Measurements from ENCODE around the gene ACAP3. TPM values are rescaled to one million over a fixed set of nuclear protein-coding genes. Genes with fewer than 3 reads are reported as not detected.
A peak's percentile ranks its signal among the peaks of the same experiment; 100 is the strongest.

Gene ACAP3
- total RNA-seq, 1 experiment from 2014 or later, result 30.7 TPM

DNA sequence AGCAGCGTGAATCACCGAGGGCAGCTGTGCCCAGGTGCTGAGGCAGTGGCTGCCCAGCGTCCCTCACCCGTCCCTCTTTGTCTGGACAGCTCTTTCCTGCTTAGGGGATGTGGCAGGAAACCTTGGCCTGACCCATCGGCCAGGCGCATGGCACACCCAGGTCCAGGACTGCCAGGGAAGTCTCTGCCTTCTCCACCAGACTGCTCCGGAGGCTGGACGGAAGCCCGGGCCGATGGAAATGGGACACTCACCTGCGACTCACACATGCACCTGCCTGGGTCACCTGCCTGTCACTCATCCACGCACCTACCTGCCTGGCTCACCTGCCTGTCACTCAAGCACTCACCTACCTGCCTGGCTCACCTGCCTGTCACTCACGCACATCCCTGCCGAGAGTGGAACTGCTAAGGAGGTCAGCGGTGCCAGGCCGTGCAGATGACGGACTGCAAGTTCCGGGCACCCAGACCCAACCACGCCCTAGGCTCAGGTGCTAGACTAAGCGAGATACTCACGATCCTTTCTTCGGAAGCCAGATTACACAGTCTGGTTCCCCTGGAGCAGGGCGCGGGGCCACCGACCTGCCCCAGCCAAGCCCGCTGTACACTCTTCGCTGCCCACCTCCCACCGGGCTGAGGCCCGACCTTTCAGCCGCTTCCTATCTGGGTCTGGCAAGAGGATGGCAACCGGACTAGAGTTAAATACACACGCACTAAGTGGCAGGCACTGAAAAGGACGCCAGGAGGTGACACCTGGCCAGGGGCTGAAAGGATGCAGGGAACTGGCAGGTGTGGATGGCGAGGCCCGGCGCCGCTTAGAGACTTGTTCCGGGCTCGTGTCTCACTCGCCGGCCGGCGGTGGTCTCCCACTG is 35.2 kb downstream of the ACAP3 start:
- no peaks in the 10 kb centered on the region for H3K27me3 ChIP-seq (ENCODE audit: control insufficient read depth, insufficient read depth, low read length)
- intact Hi-C loops (cut with micrococcal nuclease; ENCODE audit: unreplicated experiment) (no loop called here), in situ Hi-C loops (cut with HindIII; ENCODE audit: low pct_unique_long_range_greater_than_20kb, low sequenced_read_pairs) (no loop called here)
- CTCF ChIA-PET, result no interaction called here
- no peaks in the 10 kb centered on the region for H3K9me3 ChIP-seq (ENCODE audit: control insufficient read depth, insufficient read depth, low read depth, low read length)
- DNase-seq (ENCODE audit: low read depth, low spot score), result no peak
- POLR2A ChIA-PET, result no interaction called here
- H3K4me1 ChIP-seq (ENCODE audit: control insufficient read depth, insufficient read depth, low read length), result peaks cover 21% of the 10 kb centered on the region
- no TSS peak for BruUV-seq (replicated peaks)
- no peak for ATAC-seq
- H3K36me3 ChIP-seq (ENCODE audit: control insufficient read depth, insufficient read depth, low read length), result no peaks in the 10 kb centered on the region; the same call in 1 of the 2 replicates
- peak overlapping the region; percentile 84 for H3K27ac ChIP-seq (ENCODE audit: low read length)
- peak overlapping the region; percentile 87 to 97 for H3K4me3 ChIP-seq (ENCODE audit: low read depth in 2 of 2, low read length in 2 of 2)
- TF ChIP-seq, protein P1, sequence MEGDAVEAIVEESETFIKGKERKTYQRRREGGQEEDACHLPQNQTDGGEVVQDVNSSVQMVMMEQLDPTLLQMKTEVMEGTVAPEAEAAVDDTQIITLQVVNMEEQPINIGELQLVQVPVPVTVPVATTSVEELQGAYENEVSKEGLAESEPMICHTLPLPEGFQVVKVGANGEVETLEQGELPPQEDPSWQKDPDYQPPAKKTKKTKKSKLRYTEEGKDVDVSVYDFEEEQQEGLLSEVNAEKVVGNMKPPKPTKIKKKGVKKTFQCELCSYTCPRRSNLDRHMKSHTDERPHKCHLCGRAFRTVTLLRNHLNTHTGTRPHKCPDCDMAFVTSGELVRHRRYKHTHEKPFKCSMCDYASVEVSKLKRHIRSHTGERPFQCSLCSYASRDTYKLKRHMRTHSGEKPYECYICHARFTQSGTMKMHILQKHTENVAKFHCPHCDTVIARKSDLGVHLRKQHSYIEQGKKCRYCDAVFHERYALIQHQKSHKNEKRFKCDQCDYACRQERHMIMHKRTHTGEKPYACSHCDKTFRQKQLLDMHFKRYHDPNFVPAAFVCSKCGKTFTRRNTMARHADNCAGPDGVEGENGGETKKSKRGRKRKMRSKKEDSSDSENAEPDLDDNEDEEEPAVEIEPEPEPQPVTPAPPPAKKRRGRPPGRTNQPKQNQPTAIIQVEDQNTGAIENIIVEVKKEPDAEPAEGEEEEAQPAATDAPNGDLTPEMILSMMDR (IDR thresholded peaks at IDR 0.05), result no peak
- no peak for TF ChIP-seq SIN3A (IDR thresholded peaks at IDR 0.05; ENCODE audit: borderline replicate concordance, insufficient read depth, low read depth, low read length)
- no peak for TF ChIP-seq TCF7L2 (IDR thresholded peaks at IDR 0.05; ENCODE audit: low read depth, low read length)
- TF ChIP-seq, protein P2, sequence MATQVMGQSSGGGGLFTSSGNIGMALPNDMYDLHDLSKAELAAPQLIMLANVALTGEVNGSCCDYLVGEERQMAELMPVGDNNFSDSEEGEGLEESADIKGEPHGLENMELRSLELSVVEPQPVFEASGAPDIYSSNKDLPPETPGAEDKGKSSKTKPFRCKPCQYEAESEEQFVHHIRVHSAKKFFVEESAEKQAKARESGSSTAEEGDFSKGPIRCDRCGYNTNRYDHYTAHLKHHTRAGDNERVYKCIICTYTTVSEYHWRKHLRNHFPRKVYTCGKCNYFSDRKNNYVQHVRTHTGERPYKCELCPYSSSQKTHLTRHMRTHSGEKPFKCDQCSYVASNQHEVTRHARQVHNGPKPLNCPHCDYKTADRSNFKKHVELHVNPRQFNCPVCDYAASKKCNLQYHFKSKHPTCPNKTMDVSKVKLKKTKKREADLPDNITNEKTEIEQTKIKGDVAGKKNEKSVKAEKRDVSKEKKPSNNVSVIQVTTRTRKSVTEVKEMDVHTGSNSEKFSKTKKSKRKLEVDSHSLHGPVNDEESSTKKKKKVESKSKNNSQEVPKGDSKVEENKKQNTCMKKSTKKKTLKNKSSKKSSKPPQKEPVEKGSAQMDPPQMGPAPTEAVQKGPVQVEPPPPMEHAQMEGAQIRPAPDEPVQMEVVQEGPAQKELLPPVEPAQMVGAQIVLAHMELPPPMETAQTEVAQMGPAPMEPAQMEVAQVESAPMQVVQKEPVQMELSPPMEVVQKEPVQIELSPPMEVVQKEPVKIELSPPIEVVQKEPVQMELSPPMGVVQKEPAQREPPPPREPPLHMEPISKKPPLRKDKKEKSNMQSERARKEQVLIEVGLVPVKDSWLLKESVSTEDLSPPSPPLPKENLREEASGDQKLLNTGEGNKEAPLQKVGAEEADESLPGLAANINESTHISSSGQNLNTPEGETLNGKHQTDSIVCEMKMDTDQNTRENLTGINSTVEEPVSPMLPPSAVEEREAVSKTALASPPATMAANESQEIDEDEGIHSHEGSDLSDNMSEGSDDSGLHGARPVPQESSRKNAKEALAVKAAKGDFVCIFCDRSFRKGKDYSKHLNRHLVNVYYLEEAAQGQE (IDR thresholded peaks at IDR 0.05; ENCODE audit: insufficient read depth in 1 of 2, low read depth in 2 of 2, low read length in 1 of 2), result 0 out of 4 replicates have a peak, but pooled peaks of 1 of the 2 experiments have one; percentile 38
- TF ChIP-seq POLR2AphosphoS5 (IDR thresholded peaks at IDR 0.05; ENCODE audit: low read depth, low read length), result no peak; the same call in 1 of the 2 replicates

DNA sequence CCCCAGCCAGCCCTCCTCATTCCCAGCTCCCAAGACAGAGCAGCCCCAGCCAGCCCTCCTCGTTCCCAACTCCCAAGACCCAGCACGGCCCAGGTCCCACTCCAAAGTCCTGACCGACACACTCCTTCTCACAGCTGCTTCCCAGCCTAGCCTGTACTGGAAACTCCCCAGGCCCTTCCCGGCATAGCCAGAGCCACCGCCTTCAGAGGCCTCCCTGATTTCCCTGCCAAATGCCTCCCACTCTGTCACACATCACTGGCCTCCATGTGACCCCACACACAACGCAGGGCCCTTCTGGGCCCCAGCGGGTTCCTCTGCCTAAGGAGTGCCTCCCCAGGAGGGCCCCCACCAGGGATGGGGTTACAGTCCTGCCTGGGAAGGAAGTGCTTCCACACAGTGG is 36.9 kb downstream of the ACAP3 start:
- Histone ChIP-seq H3K9me3 (ENCODE audit: control insufficient read depth, insufficient read depth, low read depth, low read length) (no peaks in the 10 kb centered on the region), H3K4me1 (ENCODE audit: control insufficient read depth, insufficient read depth, low read length) (peaks cover 21% of the 10 kb centered on the region), H3K27ac (ENCODE audit: low read length) (no peak overlapping the region), H3K4me3 (ENCODE audit: low read depth in 2 of 2, low read length in 2 of 2) (no peak overlapping the region), H3K36me3 (ENCODE audit: control insufficient read depth, insufficient read depth, low read length) (no peaks in the 10 kb centered on the region; the same call in 1 of the 2 replicates), H3K27me3 (ENCODE audit: control insufficient read depth, insufficient read depth, low read length) (no peaks in the 10 kb centered on the region)
- in situ Hi-C loops (cut with HindIII; ENCODE audit: low pct_unique_long_range_greater_than_20kb, low sequenced_read_pairs), result no loop called here
- intact Hi-C loops (cut with micrococcal nuclease; ENCODE audit: unreplicated experiment), result no loop called here
- no peak for ATAC-seq
- DNase-seq (ENCODE audit: low read depth, low spot score), result no peak
- BruUV-seq (replicated peaks), result no TSS peak
- ChIA-PET CTCF (no interaction called here), POLR2A (no interaction called here)
- no peak for TF ChIP-seq POLR2AphosphoS5 (IDR thresholded peaks at IDR 0.05; ENCODE audit: low read depth, low read length)
- TF ChIP-seq, protein P1 (IDR thresholded peaks at IDR 0.05), result no peak
- no peak for TF ChIP-seq TCF7L2 (IDR thresholded peaks at IDR 0.05; ENCODE audit: low read depth, low read length)
- TF ChIP-seq, protein P2 (IDR thresholded peaks at IDR 0.05; ENCODE audit: insufficient read depth in 1 of 2, low read depth in 2 of 2, low read length in 1 of 2), result no peak
- TF ChIP-seq SIN3A (IDR thresholded peaks at IDR 0.05; ENCODE audit: borderline replicate concordance, insufficient read depth, low read depth, low read length), result no peak

Data from Panc1 (cell line).